Hypothalamus (tissue), 51 donors: Measurements from ENCODE around the gene CRIP1.

Experiments used
- DNase-seq, 51 donors: peaks; one replicate each; lab custom pipeline; 2025; lab: John Stamatoyannopoulos, UW

CRIP1 gene

DNA sequence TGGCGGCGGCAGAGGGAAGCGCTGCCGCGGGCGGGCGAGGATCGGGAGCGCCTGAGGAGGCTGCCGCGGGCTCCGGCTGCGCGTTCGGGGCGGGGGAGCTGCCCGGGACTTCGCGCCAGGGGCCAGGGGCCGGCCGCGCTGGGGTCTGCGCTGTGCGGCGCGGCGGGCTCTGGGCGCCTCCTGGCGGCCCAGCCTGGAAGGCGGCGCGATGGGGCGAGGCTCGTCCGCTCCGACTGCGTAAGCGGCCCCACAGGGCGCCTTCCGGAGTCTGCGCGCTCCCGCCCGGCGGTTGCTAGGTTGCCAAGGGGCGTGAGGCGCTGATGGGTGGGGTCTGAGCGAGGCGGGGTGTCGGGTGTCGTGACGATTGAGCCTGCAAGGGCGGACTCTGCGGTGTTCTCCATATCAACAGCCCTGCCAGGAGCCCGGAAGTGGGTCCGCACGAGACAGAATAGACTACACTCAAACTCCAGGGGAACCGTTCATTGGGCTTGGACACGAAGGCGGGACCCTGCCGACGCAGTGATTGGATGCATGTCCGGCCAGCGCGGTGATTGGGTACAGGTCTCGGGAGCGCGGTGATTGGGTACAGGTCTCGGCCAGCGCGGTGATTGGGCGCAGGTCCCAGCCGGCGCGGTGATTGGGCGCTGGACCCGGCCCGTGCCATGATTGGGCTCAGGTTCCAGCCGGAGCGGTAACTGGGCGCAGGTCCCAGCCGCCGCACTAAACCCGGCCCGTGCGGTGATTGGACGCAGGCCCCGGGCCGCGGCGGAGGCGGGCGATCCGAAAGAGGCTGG, 4.1 kb downstream of the CRIP1 start, which contains the start of gene TEDC1:
Gene TEDC1 (plus strand): TSS at position 675 of the 794 bp plus-strand sequence. CDS start 130 bp downstream, outside the sequence.
- peak; percentile 87 to 100 (median 99) for DNase-seq

DNA sequence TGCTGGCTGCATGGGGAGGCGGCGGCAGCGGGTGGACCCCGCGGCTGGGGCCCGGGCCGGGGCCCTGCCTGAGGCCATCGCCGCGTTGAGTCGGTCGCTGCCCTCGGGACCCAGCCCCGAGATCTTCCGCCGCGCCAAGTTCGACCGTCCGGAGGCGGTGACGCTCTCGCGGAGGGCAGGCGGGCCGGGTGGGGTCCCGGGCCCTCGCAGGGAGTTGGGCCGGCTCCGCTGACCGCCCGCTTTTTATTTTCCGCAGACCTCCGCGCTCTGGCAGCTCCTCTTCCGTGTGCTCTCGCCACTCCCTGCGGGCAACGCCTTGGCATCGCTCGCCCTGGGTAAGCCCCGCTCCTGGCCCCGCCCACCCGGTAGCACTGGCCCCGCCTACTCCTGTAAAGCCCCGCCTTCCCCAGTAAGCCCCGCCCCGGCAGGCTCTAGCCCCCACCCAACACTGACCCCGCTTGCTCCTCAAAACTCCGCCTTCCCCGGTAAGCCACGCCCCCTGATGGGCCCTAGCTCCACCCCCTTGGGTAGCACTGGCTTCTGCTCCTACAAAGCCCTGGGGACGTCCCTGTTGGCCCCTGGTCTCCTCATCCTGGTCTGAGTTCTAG, 4.8 kb downstream of the CRIP1 start:
- DNase-seq = peak in 19 of 51 donors; percentile 36 to 64 (median 52)

DNA sequence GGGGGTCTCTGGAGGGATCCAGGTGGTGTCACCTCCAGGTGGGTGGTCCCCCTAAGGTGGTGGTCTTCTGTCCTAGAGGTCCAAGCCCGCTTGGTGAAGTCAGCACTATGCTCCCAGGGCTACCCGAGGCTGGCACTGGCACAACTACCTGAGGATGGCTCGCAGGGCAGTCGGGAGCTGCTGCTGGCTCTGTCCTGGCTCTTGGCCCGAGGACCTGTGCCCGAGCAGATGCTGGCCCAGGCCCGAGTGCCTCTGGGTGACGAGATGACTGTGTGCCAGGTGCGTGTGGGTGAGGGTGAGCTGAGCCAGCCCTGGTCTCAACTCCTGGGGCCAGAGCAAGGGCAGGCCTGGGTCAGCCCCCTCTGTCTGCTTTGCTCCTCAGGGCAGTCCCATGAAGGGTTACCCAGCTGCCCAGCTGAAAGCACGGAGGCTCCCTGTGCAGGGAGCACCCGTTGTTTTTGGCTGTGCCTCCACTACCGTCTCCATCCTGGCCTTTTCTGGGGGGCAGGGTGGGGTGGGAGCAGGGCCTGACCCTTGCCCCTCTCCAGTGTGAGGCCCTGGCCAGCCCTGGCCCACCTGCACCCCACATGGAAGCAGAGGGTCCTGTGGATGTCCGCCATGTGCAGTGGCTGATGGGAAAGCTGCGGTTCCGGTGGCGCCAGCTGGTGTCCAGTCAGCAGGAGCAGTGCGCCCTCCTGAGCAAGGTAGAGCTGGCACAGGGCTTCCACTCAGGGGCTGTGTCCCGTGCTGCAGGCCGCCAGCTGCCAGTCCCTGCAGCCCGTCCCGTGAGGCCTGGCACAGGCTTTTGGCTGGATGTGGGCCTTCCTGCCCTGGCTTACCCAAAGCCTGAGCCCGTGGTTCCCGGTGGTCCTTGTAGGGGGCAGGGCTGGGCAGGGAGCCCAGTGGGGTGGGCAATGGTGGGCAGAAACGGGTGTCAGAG, 5.6 kb downstream of the CRIP1 start:
- DNase-seq = no peak

DNA sequence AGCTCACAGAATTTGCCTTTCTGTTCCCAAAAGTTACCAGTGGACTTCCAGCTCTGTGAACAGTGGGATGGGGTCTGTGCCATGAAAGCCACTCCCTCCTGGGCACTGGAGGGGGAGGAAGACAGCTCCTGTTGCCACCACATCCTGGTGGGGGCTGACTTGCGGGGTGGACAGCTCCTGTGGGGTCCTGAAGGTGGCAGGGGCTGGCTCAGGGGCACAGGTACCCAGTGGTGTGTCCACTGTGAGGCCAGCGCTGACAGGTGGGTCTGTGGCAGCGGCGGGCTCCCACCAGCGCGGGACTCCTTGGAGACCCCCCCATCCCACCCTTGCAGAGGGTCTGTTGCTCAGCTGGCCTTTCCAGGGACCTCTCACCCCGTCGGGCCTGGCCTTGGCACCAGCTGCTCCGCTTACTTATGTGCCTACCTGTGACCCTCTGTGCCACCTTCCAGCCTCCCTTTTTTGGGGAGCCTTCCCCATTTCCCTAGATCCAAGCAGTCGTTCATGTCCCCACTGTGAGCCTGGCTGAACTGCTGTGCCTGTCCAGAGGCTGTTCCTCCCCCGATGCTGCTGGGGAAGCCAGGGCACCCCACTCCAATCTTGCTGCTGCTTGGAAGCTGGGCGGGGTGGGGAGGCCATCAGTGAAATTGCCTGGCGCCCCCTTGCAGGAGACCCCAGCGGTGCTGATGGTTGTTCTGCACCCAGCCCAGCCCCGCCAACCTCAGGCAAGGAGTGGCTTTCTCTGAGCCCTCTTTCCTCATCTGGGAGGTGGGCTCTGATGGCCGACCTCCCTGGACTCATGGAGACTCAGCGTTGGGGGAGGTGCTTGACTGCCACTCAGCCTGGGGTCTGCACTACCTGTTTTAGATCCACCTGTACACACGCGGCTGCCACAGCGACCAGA, 6.5 kb downstream of the CRIP1 start:
- no peak for DNase-seq

DNA sequence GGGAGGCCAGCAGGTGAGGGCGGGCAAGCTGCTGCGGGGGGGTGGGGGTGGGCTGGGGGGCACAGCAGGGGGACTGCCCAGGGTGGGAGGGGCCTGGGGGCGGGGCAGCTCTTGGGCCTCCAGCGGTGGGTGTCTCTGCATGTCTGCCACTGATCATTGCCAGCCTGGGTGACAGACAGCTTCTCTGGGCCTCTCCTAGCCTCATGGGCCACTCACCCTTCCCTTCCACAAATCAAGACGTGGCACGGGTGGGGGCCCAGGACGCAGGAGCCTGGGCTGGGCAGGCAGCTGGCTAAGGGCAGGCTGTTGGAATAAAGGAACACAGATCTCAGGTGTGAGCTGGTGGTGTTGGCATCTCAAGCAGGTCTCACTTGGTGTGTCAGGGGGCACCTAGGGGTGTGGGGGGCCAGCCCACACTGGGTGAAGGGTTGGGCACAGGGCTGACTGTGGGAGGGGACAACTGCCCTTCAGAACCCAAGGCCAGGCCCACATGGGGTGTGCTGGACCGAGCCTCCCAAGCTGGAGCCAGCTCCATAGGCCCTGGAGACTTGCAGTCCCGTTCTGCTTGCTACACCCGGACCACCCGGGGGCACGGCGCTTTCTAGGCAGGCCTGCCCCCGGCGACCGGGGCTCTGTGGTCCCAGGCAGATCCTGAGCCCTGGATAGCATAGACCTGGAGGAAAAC, 7.4 kb downstream of the CRIP1 start:
- no peak for DNase-seq

DNA sequence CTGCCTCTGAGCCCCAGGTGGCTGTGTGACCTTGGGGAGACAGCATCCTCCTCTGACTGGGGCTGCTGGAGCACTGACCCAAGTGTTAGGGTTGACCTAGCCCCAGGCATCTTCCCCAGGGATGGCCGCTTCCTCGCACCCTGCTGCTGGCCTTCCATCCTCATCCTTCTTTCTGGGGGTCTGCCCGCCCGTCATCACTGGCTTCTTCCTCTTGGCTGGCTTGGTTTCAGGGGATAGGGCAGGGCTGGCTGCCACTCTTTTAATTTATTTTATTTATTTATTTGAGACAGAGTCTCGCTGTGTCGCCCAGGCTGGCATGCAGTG, 7.9 kb downstream of the CRIP1 start:
- DNase-seq = no peak

DNA sequence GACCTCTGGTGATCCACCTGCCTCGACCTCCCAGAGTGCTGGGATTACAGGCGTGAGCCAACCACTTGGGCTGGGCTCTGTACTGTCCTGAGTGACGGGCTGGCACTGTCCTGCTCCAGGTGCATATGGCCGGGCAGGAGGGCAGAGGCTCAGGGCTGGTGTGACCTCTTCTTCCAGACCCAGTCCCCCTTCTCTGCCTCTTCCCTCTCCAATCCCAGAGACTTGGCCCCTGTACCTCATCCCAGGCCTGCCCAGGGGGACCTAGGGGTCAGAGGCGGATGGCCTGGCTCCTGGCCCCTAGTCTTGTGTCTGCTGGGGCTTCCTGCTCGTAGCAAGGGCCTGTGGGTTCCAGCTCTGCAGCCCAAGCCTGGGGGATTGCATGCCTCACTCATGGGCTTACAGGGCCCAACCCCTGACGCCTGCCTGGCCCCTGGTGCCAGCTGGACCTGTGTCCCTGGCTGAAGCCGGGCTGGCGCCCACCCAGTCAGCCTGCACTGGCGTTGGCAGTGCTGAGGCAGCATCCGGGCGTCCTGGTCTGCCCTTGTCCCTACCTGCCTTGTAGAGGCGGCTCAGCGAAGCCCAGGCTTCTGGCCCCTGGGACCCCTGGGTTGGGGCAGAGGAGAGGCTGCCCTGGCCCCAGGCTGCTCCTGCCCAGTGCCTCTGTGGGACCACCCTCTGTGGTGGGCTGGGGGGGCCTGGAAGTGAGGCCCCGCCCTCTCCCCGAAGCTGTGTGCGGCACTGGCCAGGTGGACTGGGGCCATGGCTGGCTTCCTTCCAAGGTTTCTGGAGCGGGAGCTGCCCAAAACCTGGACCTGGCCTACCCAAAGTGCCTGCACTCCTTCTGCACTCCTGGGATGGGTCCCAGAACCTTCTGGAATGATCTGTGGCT, 8.7 kb downstream of the CRIP1 start:
- DNase-seq = no peak

DNA sequence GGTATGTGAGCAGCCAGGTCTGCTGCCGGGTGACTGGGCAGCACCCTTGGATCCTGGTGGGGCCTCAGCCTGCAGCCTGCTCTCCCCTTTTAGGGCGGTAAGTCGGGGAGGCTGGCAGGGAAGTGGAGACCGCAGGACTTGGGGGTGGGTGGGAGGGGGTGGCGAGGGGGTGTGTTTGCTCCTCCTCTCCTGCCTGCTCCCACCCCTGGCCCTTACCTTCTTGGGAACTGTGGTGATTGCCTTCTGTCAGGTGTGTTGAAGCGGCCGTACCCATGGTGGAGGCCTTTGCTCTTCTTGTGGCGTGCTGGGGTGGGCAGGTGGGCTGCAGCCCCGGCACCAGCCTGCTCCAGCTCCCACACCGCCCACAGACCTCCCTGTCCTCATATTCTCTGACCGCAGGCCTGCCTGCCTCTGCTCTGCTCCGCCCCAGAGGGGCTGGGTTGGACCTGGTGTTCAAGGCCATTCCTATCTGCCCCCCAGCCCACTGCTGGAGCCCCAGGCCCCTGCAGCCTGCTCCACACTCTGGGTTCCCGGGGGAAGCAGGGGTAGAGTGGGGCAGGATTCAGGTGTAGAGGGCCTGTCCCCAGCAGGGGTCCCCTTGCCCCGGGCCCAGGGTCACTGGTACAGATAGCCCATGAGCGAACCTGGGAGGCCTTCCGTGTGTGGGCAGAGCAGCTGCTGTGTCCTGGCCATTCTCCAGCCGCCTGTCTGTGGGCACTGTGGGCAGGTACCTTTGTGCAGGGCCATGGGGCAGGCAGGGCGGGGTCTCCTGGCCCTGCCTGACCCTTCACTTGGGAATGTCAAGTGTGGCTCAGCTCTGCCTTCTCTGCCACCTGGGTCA, 9.5 kb downstream of the CRIP1 start:
- DNase-seq = no peak

DNA sequence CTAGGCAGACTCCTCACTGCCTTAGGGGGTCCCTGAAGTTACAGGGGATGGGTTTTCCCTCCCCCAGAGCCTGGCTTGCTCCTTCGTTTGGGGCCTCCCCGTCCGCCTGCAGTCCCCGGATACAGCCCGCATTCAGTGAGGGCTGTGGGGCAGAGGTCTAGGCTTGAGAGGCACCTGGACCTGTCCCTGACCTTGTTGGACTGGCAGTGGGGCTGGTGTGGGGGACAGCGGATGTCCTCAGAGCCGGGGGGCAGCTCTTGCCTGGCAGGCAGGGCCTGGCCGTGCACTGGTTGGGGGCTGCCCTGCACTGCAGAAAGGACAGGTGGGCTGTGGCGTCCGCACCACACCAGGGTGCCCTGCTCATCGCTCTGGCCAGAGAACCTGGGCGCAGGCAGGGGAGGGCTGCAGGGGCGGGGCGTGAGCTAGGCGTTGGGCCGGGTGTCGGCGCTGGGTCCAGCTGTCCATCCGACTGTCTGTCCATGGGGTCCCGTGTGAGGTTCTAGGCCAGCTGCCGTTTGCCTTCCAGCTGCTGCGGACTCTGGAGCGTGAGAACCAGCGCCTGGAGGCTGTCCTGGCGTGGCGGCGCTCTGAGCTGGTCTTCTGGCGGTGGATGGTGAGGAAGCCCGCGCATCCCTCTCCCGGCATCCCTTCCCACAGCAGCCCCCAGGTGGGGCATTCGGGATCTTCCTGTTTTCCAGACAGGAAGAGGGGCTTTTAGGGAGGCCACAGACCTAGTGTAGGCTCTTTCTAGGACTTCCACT, 10.3 kb downstream of the CRIP1 start:
- no peak for DNase-seq

DNA sequence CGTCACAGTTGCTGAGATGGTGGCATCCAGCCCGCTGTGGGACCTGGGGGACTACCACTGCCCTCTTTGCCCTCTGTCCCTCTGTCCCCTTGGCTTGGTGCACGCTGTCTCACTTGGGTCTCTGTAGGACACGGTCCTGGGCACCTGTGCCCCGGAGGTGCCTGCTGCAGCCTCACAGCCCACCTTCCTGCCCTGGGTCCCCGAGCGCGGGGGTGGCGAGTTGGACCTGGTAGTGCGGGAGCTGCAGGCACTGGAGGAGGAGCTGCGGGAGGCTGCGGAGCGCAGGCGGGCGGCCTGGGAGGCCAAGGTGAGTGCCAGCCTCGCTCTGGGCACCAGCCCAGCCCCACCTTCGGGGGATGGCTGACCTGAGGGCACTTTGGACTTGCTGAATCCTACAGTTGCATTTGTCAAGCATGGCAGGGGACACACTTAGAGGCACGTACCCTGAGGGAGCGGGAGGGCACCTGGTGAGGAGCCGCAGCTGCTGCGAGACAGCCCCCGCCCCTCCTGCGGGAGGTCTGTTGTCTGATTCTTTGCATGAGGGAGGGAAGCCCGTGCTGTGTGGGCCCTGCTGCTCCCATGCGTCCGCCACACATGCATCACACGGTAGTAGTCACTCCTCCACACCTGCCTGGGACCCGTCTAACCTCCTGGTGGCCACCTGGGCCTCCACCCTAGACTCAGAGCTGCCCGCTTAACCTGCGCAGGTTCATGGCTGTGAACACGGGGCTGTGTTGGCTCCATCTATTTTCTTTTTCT, 11.2 kb downstream of the CRIP1 start:
- DNase-seq = no peak

DNA sequence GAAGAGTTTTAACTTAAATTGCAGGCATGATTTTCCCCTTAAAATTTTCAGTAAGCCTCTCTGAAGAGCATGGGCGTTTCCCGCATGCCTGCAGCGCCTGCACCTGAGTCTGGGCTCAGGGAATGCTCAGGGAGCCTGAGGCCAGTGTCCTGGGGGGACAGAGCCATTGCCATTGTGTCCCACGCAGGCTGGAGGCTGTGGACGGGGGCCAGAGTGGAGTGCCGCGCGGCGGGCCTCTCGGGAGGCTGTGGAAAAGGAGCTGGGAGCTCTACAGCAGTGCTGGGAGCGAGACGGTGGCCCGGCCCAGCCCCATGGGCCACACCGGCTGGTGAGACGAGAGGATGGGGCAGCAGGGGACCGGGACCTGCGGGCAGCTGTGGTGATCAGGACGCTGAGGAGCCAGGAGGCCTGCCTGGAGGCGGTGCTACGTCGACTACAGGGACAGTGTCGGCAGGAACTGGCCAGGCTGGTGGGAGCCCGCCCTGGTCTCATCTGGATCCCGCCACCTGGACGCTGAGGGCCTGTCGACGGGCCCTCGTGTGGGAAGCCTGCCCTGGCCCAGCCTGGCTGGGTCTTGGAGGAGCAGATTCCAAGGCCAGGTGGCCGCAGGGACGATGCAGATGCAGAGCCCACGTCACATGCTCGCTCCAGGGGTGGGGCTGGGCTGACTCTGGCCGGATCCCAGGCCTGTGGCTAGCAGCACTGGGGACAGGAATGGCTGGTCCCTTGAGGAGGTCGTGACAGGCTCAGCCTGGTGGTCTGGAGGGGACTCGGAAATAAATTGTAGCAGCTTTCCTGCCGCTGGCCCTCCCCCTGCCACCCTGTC, 12.0 kb downstream of the CRIP1 start:
- DNase-seq = peak in 33 of 51 donors; percentile 29 to 94 (median 64)

DNA sequence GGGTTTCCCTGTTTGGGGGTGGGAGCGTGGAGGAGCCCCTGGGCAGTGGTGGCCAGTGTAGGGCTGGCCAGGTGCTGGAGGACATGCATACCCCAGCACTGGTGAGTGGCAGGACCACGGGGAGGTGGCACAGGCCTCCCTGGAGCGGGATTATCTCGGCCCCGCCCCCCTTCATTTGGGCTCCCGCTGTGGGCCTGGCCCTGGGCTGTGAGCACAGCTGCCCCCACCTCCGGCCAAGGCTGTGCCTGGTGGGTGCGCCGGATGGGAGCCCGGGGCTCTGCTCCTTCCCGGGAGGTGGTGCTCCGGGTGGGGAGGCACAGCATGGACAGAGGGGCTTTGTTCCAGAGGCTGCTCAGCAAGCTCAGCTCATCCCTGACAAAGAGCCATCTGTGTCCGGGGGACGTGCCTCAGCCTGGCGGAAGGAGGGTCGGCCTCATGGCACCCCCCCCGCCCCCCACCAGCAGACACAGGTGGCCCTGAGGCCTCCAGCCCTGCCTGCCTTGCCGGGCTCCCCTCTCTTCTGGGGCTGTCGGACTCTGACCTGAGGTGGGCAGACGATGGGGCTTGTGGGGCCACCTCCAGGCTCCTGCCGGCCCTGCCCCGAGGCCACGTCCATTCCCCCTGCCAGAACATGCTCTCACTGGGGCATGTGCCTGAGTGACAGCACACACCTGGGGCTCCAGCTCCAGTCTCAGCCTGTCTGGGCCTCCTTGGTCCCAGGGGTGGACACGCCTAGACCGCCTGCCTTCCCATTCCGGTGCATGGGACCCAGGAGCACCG, 12.8 kb downstream of the CRIP1 start:
- DNase-seq = peak in 48 of 51 donors; percentile 33 to 95 (median 82)

DNA sequence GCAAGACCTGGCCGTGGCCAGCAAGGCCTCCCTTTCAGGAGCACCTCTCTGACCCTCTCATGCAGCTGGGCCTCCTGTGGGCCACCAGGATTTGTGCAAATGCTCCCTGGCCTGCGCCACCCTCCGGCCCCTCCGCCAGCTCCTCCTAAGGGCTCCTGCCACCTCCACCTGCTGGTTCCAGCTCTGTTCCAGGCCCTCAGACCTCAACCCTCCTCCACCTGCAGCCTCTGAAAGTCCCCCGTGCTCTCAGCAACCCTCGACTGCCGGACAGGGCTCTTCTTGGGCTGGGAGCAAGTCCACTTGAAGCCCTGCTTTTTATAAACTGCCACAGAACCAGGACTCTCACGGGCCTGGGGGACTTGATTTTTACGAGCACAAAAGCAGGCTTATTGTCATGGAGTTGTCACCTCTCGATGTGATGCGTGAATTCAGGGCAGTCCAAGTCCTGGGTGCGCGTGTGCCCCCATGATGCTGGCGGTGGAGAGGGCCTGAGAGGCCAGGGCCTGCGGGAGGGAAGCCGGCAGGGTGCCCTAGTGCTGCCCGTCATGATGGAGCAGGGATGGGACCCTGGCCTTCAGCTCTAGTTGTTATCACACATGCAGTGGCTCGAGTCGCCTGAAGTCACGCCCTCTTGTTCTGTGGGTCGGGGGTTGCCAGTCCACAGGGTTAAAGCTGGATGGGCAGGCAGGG, 13.5 kb downstream of the CRIP1 start:
- DNase-seq = peak in 1 of 51 donors; percentile 49

DNA sequence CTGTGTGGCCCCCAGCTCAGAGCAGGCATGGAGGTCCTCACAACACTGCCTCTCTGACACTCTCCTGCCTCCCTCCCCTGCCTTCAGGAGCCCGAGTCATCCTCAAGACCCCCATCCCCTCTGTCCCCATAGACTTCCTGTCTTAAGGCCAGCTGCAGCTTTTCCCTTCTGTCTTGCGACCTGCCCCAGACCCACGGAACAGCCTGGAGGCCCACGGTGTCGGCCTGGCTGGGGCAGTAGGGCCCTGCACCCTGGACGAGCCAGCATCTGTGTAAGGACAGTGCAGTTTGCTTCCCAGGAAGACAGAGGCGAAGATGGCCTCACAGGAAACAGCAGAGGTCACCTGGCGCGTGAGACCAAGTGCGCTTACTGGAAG, 14.0 kb downstream of the CRIP1 start:
- peak in 1 of 51 donors; percentile 12 for DNase-seq
